SK-N-SH (cell line): ENCODE measurements around the gene FBXW5. TPM values are rescaled to one million over a fixed set of nuclear protein-coding genes. Genes with fewer than 3 reads are reported as not detected.

ENCODE experiments used
- CTCF ChIA-PET: fragments of 300-600, 350-600 bp; formaldehyde crosslinking; extraction: SDS; loops from one replicate; lab custom pipeline; 2021; lab: Yijun Ruan, JAX
- POLR2A ChIA-PET: fragments of 350-600 bp; sonication (Branson Sonifier 250); formaldehyde crosslinking; extraction: SDS; loops from one replicate; lab custom pipeline; 2020; ENCODE audit warnings: antibody characterized with exemption, inconsistent platforms; lab: Yijun Ruan, JAX
- DNase-seq: peaks from one replicate; pipeline ENCODE4 v3.0.0; 2012
- H2AFZ ChIP-seq: fragments of 200-600 bp; sonication (generic); 2 replicates; pipeline ENCODE4 v1.8.1; 2016; ENCODE audit warnings: antibody characterized with exemption, mild to moderate bottlenecking, low read depth
- H3F3A ChIP-seq: fragments of 200-600 bp; sonication (generic); replicated peaks from 2 replicates; pipeline ENCODE3; 2016; ENCODE audit warnings: antibody characterized with exemption, mild to moderate bottlenecking; ENCODE audit not compliant: insufficient read depth
- H3K27ac ChIP-seq, 2 experiments: fragments of 200-500 bp in 1 of 2; fragments of 200-600 bp in 1 of 2; sonication (Bioruptor generic) in 1 of 2; sonication (generic), shearing (Covaris generic) in 1 of 2; 2 replicates each; pipeline versions ENCODE4 v1.5.1 to v1.6.1; 2014 to 2016; ENCODE audit warnings: low read depth in 2 of 2, inconsistent platforms in 1 of 2, low read length in 1 of 2, mild to moderate bottlenecking in 1 of 2, mixed read lengths in 1 of 2
- H3K27me3 ChIP-seq: fragments of 200-600 bp; sonication (generic), shearing (Covaris generic); 2 replicates; pipeline ENCODE4 v1.6.1; 2016; ENCODE audit warnings: mixed run types; ENCODE audit not compliant: insufficient read depth
- H3K36me3 ChIP-seq, 2 experiments: fragments of 200-500 bp in 1 of 2; fragments of 200-600 bp in 1 of 2; sonication (Bioruptor generic) in 1 of 2; sonication (generic) in 1 of 2; replicated peaks in 1 of 2; 2 replicates each; pipeline versions ENCODE3 to v1.5.1; 2014 to 2016; ENCODE audit warnings: low read length in 1 of 2, mild to moderate bottlenecking in 1 of 2; ENCODE audit not compliant: insufficient read depth in 2 of 2, control insufficient read depth in 1 of 2
- H3K4me1 ChIP-seq, 2 experiments: fragments of 200-500 bp in 1 of 2; fragments of 200-600 bp in 1 of 2; sonication (Bioruptor generic) in 1 of 2; sonication (generic), shearing (Covaris generic) in 1 of 2; 2 replicates each; pipeline versions ENCODE4 v1.5.1 to v1.6.1; 2014 to 2016; ENCODE audit warnings: low read depth in 1 of 2, low read length in 1 of 2, mixed run types in 1 of 2; ENCODE audit not compliant: insufficient read depth in 2 of 2, control insufficient read depth in 1 of 2
- H3K4me2 ChIP-seq: fragments of 200-600 bp; sonication (generic), shearing (Covaris generic); 2 replicates; pipeline ENCODE4 v1.6.1; 2017; ENCODE audit warnings: mixed run types
- H3K4me3 ChIP-seq, 2 experiments: fragments of 200-500 bp in 1 of 2; fragments of 200-600 bp in 1 of 2; sonication (Bioruptor generic) in 1 of 2; sonication (generic), shearing (Covaris generic) in 1 of 2; 2 replicates each; pipeline versions ENCODE4 v1.5.1 to v1.8.1; 2014 to 2016; ENCODE audit warnings: low read depth in 2 of 2, inconsistent platforms in 1 of 2, low read length in 1 of 2, mild to moderate bottlenecking in 1 of 2, mixed read lengths in 1 of 2, moderate library complexity in 1 of 2
- H3K79me2 ChIP-seq: fragments of 200-600 bp; sonication (generic); 2 replicates; pipeline ENCODE4 v1.8.1; 2017; ENCODE audit warnings: mild to moderate bottlenecking; ENCODE audit not compliant: insufficient read depth
- H3K9ac ChIP-seq: fragments of 200-600 bp; sonication (generic); 2 replicates; pipeline ENCODE4 v1.6.1; 2017; ENCODE audit warnings: mixed run types
- H3K9me2 ChIP-seq: fragments of 200-600 bp; sonication (generic); 2 replicates; pipeline ENCODE4 v1.6.1; 2017; ENCODE audit warnings: mixed run types
- H3K9me3 ChIP-seq: fragments of 200-600 bp; sonication (generic); 2 replicates; pipeline ENCODE4 v1.6.1; 2017; ENCODE audit warnings: mixed run types, mild to moderate bottlenecking, moderate library complexity
- H4K20me1 ChIP-seq: fragments of 200-600 bp; sonication (generic); 2 replicates; pipeline ENCODE4 v1.6.1; 2017; ENCODE audit warnings: mild to moderate bottlenecking, mixed run types; ENCODE audit not compliant: insufficient read depth
- CHD2 ChIP-seq: fragments of 150-350 bp; IDR thresholded peaks from 2 replicates; pipeline ENCODE4 v1.6.1; 2018; ENCODE audit warnings: low read length; ENCODE audit not compliant: partially characterized antibody
- CTCF ChIP-seq: fragments of 200-600 bp; sonication (generic); IDR thresholded peaks from 2 replicates; pipeline ENCODE4 v1.6.1; 2017; ENCODE audit warnings: antibody characterized with exemption, mild to moderate bottlenecking, moderate library complexity
- ELF1 ChIP-seq: IDR thresholded peaks from 2 replicates; pipeline ENCODE4 v1.4.0; 2012
- EP300 ChIP-seq, 2 experiments: IDR thresholded peaks; 2 replicates each; pipeline versions ENCODE4 v1.4.0 to v1.6.1; 2012; ENCODE audit warnings: borderline replicate concordance in 1 of 2, low read depth in 1 of 2, low read length in 1 of 2
- NFIC ChIP-seq: IDR thresholded peaks from 2 replicates; pipeline ENCODE4 v1.4.0; 2012; ENCODE audit warnings: borderline replicate concordance
- RCOR1 ChIP-seq: fragments of 150-350 bp; IDR thresholded peaks from 2 replicates; pipeline ENCODE4 v1.6.1; 2017; ENCODE audit warnings: antibody characterized with exemption, low read length
- RXRA ChIP-seq: IDR thresholded peaks from 2 replicates; pipeline ENCODE4 v1.4.0; 2012; ENCODE audit warnings: low read depth, mild to moderate bottlenecking, borderline replicate concordance
- SIN3A ChIP-seq: IDR thresholded peaks from 2 replicates; pipeline ENCODE4 v1.6.1; 2012; ENCODE audit warnings: low read depth, mild to moderate bottlenecking, low read length, moderate library complexity, borderline replicate concordance
- SMC3 ChIP-seq: IDR thresholded peaks from 2 replicates; pipeline ENCODE4 v1.6.1; 2012; ENCODE audit warnings: low read depth, low read length, improper control_type of control experiment
- TEAD4 ChIP-seq: IDR thresholded peaks from 2 replicates; pipeline ENCODE4 v1.4.0; 2012; ENCODE audit warnings: mild to moderate bottlenecking, borderline replicate concordance; ENCODE audit not compliant: insufficient read depth
- YY1 ChIP-seq: IDR thresholded peaks from 2 replicates; pipeline ENCODE4 v1.4.0; 2012; ENCODE audit warnings: low read depth, mild to moderate bottlenecking
- WGBS: methylation state at CpG from one replicate; pipeline ENCODE4 v1.1.6; 2017; ENCODE audit warnings: low lambda C conversion rate; 5-methylcytosine and 5-hydroxymethylcytosine counted together
- polyA plus RNA-seq, 3 experiments: library from polyadenylated mRNA; depleted of rRNA; stranded (reverse); fragments of >200 nt; gene quantifications; 2 replicates each; pipeline ENCODE4 v1.2.3, GENCODE V29; 2012

FBXW5 gene
- polyA plus RNA-seq, 1 of the 3 experiments (the other 2 are of a cell fraction) = 78.9 TPM

- H3K9me3 ChIP-seq = no peaks in the 10 kb centered on the region
- DNase-seq = no peak
- 91% methylated on average over 5 of the region's 9 CpGs for whole genome bisulfite sequencing
- no peaks in the 10 kb centered on the region for H3K27me3 ChIP-seq
- no peak overlapping the region for H3K4me3 ChIP-seq
- POLR2A ChIA-PET = no interaction called here
- CTCF ChIA-PET = interaction anchor here (0.8 to 1.4 kb wide), 5 partner anchors 11 to 138 kb away, joined by 3 to 5 read pairs (median 3); partner anchors contain the start of genes C8G, FBXW5 and NPDC1
- no peak overlapping the region for H3K4me2 ChIP-seq
- H3K36me3 ChIP-seq = peaks cover 4 to 11% of the 10 kb centered on the region in 2 experiments
- no peaks in the 10 kb centered on the region for H3F3A ChIP-seq
- TF ChIP-seq ELF1 (no peak), TEAD4 (no peak), CTCF (0 out of 2 replicates have a peak, but pooled peaks have one; percentile 14), EP300 (IDR thresholded peaks at IDR 0.05; ENCODE audit: borderline replicate concordance in 1 of 2, low read depth in 1 of 2, low read length in 1 of 2) (no peak), YY1 (no peak), RXRA (no peak), SIN3A (no peak), NFIC (no peak)
- no peaks in the 10 kb centered on the region for H3K79me2 ChIP-seq
- H3K4me1 ChIP-seq = peaks cover 0 to 2% of the 10 kb centered on the region in 2 experiments; a peak in 1 of 4 replicates
- H3K27ac ChIP-seq = no peak overlapping the region
- no peaks in the 10 kb centered on the region for H3K9me2 ChIP-seq
- H4K20me1 ChIP-seq = no peaks in the 10 kb centered on the region
- no peak overlapping the region for H3K9ac ChIP-seq
- no peak overlapping the region for H2AFZ ChIP-seq
Observed at GRCh38 chr9:136926154-136926704, 18.3 kb downstream of the FBXW5 start.

GRCh38 chr9:136925414-136926153 is 19.0 kb downstream of the FBXW5 start:
- no peak overlapping the region for H2AFZ ChIP-seq
- H3K27ac ChIP-seq = no peak overlapping the region
- H3K79me2 ChIP-seq = no peaks in the 10 kb centered on the region
- no peak overlapping the region for H3K9ac ChIP-seq
- no peaks in the 10 kb centered on the region for H4K20me1 ChIP-seq
- no peaks in the 10 kb centered on the region for H3K9me2 ChIP-seq
- H3K27me3 ChIP-seq = no peaks in the 10 kb centered on the region
- H3K4me1 ChIP-seq = peaks cover 0 to 2% of the 10 kb centered on the region in 2 experiments; a peak in 1 of 4 replicates
- H3K36me3 ChIP-seq = peaks cover 0 to 17% of the 10 kb centered on the region in 2 experiments
- no peaks in the 10 kb centered on the region for H3F3A ChIP-seq
- TF ChIP-seq CHD2 (no peak), YY1 (no peak), SMC3 (no peak), RCOR1 (no peak)
- no peaks in the 10 kb centered on the region for H3K9me3 ChIP-seq
- no peak for DNase-seq
- H3K4me3 ChIP-seq = no peak overlapping the region
- H3K4me2 ChIP-seq = no peak overlapping the region
- ChIA-PET CTCF (interaction anchor here (1.4 kb wide), 1 partner anchor 18 kb away, joined by 5 read pairs; the partner anchor contains the start of gene FBXW5), POLR2A (no interaction called here)
- WGBS = 90% methylated on average over 22 of the region's 33 CpGs
